HuH-7.5 (cell line): Measurements from ENCODE around the gene MACROD2.
A peak's percentile ranks its signal among the peaks of the same experiment; 100 is the strongest.
"Not testable (repeated sequence)": the region's sequence is repeated elsewhere in the genome, so short reads cannot be mapped to it uniquely, and the experiment has no call there.

Source experiments
- DNase-seq: peaks from one replicate; pipeline ENCODE4 v3.0.0; 2011; ENCODE audit warnings: low spot score

MACROD2 gene

DNA sequence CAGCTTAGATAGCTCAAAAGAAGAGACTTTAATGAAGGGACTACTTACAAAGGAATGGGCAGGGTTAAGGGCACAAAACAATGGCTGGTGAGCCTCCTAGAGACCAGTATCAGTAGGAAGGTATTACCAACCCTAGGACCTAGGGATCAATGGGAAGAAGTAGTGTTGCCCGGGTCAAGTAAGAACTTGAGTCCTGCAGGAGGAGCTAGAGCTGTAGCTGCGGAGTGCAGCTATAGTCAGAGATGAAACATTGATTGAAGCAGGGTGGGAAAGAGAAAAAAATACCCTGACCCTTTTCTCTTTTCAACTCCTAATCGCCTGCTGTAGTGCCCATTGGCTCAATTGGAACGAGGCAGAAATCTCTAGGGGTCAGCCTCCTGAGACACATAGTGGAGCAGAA is 198.1 kb downstream of the MACROD2 start:
- no peak for DNase-seq

DNA sequence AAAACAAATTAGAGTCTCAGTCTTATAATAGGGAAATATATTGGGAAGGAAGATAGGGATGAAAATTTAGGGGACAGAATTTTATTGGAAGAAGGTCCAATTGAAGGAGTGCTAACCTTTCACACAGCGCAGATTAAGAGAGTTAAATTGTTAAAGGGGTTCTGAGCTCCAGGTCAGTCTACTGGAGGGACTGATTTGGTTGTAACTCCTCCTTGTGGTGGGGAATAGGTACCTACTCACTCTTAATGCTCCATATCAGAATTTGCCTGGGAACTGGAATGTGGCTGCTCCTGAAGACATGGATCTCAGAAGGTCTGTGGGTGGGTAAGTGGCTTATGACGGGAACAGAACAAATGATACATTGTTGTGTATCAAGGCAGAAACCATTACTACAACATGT is 198.6 kb downstream of the MACROD2 start:
- no peak for DNase-seq

DNA sequence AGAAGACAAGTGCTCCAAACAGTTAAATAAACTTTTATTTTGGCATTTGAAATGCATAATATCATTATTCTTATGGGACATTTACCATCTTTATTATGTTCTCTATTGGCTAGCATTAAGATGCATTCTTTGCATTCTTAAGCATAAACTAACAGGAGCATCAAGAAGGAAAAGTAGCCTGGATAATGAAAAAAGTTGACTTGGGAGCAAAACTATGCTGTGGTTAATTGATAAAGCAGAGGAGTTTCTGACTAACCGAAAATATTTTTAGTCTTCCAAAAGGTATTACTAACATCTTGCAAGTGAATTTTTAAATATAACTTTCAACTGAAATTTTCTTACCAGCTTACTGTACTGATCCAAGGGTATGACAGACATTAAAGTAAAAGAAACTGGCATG is 201.8 kb downstream of the MACROD2 start:
- no peak for DNase-seq

DNA sequence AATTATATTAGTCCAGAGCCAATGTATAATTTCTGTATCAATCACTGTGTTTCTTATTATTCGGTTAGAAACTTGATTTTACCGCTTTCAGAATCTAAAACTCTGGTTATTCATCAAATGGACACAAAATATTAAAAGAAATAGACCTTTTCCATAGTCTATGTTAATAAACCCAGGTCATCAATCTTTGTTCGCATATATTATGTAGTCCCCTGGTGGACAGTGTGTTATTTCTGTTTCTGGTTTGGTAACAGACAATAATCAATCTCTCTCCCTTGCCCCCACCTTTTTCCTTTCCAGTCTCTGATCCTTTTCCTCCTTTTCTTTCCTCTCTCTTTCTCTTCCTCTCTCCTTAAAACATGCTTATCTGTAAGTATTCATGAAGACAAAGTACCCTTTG is 203.1 kb downstream of the MACROD2 start:
- DNase-seq: no peak

DNA sequence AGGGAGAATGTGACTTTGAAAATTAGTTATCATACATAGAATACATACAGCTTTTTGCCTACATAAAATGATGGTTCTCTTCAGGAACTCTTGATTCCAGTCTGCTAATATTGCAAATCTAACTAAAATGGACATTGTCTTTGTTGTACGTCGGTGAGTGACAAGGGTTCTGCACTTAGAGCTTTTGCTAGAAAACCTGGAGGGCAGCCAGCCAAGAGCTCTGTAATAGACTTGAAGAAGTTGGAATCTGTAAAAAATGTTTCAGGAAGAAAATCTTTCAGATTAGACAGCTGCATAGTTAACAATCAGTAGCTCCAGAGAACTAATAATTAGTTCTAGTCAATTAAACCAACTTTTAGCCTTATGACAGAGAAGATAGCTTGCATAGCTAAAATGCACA is 203.8 kb downstream of the MACROD2 start:
- DNase-seq: no peak

DNA sequence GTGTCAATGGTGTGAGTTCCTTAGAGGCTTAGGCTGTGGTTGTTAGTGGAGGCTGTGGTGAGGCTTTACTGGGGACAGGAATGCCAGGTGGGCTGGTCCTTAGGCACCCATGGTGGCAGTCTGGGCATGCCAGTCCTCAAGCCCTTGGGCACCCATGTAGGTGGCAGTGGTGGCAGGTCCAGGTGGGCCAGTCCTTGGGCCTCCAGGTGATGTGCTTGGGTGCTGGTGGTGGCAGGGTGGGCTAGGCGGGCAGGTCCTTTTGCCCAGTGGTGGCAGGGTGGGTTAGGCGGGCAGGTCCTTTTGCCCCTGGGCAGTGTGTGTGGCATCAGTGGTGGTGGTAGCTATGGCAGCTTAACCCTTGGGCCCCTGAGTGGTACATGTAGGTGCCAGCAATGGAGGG is 208.3 kb downstream of the MACROD2 start:
- no peak for DNase-seq

DNA sequence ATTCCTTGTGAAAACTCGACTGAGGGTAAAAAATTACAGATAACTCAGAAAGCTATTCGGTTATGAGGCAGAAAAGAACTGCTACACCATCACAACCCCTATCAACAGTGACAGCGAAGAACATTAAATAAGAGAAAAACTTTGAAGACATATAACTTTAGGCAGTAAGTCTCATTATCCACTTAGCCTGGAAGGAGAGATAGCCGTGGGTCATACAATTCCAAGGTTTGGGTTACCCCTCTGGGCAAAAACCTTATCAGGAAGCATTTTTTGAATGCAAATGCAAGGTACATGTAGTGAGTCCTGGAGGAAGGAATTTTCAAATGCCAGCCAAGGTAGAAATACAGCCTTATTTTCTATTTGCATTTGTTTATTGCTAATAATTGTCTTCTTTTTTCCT is 212.3 kb downstream of the MACROD2 start:
- DNase-seq: no peak

DNA sequence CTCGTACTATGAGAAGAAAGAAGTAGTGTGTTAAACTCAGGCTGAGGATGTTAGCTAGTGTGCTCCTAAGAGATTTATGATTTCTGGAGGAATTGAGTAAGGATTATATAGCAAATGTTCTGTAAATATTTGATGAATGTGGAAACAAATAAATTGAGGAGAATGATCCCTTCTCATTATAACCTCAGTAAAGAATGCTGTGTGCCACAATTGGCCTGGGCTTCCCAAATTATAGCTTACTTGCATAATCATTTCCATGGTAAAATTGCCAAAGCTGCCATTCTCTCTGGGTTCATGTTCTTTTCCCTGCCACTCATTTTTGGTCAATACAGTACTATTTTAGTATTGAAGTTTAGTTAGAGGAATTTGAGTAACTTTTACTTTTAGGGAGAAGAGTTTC is 213.6 kb downstream of the MACROD2 start:
- DNase-seq: no peak

DNA sequence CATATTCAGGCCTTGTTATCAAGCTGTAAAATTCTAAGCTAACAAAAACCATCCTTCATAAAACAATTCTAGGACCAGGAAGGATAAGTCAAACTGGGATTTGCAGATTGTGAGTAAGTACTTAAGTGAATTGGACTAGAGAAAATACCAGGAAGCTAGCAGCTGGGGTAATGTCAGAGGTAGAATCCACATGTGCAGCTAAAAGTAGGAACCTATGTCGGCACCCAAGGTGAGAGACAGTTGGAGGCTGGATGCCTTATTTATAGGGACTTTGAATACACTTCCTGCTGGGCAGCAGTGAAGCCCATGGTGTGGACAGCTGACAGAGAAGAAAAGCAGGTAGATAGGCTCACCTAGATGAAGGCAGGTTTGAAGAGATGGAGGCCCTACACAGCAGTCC is 214.8 kb downstream of the MACROD2 start:
- no peak for DNase-seq

DNA sequence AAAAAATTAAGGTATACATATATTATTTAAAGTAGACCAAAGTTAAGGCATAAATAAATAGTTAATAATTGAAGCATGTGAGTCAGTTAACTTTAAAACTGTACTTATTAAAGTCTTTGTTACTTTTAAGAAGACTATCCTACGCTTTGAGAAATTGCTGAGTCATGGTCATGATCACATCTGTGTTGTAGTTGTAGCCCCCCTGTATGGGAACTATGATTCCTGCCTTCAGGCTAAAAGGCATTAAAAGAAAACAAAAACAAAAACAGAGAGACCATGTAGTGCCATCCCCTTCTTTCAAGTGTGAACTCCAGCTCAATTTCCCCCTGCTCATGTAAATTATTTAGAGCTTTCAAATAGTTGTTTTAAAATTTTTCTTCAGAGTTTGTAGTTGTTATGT is 218.7 kb downstream of the MACROD2 start:
- DNase-seq: no peak

DNA sequence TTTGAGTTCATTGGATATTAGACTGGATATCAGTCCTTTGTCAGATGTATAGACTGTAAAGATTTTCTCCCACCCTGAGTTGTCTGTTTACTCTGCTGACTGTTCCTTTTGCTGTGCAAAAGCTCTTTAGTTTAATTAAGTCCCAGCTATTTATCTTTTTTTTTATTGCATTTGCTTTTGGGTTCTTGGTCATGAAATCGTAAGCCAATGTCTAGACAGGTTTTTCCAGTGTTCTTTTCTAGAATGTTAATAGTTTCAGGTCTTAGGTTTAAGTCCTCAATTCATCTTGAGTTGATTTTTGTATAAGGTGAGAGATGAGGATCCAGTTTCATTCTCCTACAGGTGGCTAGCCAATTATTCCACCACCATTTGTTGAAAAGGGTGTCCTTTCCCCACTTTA is 220.6 kb downstream of the MACROD2 start:
- not testable (repeated sequence) for DNase-seq

DNA sequence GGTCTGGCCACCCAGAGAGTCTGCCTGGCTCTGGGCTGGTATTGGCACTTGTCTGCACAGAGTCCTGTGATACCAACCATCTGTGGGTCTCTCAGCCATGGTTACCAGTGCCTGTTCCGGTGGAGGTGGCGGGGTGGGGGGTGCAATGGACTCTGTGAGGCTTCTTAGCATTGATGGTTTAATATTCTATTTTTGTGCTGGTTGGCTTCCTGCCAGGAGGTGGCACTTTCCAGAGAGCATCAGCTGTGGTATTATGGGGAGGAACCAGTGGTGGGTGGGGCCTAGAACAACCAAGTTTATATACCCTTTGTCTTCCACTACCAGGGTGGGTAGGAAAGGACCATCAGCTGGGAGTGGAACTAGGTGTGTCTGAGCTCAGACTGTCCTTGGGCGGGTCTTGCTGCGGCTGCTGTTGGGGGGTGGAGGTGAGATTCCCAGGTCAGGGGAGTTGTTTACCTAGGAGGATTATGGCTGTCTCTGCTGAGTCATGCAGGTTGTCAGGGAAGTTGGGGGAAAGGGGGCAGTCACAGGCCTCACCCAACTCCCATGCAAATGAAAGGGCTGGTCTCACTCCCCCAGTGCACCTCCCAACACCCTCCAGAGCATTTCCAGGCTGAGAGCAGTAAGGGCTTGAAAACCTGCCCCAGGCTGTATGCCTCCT is 224.6 kb downstream of the MACROD2 start:
- peak; percentile 35 for DNase-seq

DNA sequence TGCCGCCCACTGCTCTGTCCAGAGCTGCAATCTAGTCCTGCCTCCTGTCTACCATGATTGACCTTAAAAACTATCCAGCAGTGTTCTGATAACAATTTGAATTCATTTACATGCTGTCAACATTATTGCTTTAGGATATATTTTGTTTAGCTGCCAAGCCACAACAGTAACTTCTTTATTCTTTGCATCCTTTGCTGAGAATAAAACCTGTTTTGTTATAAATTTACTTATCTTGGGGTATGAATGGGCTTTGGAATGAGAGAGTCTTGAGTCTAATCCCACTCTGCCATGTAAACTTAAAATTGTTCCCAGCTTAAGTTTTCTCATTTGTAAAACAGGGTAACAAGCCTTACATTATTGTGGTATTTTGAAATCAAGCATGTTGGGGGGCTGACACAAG is 225.7 kb downstream of the MACROD2 start:
- no peak for DNase-seq

DNA sequence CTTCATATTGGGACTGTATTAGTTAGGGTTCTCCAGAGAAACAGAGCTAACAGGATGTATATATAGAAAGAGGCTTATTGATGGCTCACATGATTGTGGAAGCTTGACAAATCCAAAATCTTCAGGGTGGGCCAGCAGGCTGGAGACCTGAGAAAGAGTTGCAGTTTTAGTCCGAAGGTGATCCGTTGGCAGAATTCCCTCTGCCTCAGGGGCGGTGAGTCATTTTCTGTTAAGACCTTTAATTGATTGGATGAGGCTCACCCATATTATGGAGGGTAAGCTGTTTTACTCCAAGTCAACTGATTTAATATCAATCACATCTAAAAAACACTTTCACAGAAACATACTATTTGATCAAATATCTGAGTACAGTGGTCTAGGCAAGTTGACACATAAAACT is 228.5 kb downstream of the MACROD2 start:
- DNase-seq: no peak

DNA sequence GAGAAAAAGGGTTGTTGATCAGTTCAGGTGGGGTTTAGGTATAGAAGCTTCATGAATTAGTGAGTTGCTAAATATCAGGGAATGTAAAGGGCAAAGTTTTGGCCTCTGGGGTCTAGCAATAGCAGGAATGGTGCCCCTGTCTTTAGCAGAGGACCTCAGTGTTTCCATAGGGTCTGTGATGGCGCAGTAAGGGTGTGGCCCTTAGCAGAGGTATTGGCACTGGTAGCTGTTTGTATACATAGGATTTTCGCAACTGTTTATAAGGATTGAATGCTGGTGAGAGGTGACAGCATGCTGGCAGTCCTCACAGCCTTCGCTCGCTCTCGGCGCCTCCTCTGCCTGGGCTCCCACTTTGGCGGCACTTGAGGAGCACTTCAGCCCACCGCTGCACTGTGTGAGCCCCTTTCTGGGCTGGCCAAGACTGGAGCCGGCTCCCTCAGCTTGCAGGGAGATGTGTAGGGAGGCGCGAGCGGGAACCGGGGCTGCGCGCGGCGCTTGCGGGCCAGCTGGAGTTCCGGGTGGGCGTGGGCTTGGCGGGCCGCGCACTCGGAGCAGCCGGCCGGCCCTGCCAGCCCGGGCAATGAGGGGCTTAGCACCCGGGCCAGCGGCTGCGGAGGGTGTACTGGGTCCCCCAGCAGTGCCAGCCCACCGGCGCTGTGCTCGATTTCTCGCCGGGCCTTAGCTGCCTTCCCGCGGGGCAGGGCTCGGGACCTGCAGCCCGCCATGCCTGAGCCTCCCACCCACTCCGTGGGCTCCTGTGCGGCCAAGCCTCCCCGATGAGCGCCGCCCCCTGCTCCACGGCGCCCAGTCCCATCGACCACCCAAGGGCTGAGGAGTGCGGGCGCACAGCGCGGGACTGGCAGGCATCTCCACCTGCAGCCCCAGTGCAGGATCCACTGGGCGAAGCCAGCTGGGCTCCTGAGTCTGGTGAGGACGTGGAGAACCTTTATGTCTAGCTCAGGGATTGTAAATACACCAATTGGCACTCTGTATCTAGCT is 231.0 kb downstream of the MACROD2 start:
- DNase-seq: not testable (repeated sequence)

DNA sequence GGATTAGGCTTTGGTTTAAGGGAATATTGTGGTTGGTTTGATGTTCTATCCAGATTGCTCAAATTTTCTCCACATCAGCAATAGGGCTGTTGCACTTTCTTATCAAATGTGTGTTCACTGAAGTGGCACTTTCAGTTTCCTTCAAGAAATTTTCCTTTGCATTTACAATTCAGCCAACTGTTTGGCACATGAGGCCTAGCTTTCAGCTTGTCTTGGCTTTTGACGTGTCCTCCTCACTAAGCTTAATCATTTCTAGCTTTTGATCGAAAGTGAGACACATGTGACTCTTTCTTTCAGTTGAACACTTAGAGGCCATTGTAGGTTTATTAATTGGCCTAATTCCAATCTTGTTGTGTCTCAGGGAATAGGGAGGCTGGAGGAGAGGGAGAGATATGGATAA is 237.3 kb downstream of the MACROD2 start:
- DNase-seq: no peak

DNA sequence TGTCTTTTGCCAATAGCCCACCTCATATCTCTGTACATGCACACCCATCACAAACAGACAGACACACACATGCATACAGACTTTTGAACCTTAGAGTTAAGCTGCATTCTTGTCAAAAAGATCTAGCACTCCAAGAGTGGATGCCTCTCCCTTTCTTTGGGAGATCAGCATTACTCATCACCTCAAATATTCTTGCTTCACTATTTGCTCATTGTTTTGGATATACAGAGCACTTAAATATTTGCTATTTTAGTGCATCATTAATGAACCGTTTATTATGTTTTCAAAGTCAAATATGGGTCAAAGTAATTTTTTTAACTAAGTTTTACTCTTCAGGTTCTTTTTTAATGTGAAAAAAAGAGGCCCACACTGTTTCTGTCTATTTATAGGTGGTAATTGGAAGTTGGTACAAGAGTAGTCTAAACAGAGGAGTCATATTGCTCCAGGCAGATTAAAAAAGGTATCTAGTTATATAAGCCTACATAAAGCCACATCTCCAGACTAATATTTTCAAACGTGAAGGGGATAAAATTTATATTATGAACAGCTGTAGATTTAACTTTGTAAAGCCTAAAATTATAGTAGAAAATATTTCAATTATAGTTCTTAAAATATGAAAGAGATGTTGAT is 239.5 kb downstream of the MACROD2 start:
- DNase-seq: no peak

DNA sequence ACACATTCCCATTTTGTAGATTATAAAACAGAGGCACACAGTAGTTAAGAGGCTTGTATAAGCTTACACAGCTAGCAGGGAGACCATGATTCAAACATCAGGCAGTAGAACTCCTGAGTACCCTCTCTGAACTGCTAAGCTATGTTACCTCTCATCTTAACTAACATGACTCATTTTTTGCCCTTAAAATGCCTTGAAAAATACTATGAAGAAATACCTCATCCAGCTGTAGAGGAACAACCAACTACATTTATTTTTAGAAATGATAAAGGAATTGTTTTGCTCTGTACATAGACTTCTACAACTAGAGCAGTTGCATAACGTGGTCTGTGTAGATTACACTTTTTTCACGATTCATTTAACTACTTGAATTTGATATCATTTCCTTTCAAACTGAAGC is 240.0 kb downstream of the MACROD2 start:
- DNase-seq: no peak

DNA sequence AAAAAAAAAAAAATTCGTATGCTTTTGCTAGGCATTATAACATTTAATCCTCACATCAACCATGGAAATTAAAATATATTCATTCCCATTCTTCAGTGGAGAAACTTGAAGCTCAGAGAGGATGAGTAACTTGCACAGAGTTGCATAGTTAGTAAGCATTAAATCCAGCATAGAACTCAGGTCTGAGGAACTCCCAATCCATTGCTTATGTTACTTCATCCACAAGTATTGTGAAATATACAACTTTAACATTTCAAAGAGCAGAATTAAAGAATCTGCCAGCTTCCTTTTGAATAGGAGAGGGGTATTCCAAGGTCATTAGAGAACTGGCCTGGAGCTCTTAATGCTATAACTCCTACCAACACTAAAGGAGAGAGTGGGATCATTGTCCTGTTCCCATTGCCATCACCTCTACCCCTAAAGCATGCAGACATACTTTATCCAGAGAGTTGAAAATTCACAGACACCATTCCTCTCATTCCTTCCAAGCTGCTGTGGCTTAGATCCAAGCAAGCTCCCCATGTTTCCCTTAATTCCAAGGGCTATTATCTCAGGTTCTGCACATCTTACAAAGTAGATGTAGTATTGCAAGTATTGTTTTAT is 250.2 kb downstream of the MACROD2 start:
- DNase-seq: no peak

DNA sequence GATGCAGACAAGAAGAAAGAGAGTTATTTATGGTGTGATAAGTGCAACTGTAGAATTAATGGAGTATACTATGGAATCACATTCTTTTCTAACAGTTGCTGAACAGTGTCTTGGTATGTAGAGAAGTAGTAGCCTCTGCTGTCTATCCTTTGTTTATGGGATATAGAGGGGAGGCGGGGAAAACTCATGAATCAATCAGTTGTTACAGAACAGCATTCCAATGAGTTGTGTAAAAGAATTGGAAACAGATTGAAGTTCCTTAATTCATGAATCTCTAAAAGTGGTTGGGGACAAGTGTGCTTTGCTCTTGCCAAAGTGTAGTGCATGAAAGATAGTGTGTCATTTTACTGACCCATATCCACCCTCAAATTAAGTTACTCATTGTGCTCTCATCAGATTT is 264.4 kb downstream of the MACROD2 start:
- no peak for DNase-seq

DNA sequence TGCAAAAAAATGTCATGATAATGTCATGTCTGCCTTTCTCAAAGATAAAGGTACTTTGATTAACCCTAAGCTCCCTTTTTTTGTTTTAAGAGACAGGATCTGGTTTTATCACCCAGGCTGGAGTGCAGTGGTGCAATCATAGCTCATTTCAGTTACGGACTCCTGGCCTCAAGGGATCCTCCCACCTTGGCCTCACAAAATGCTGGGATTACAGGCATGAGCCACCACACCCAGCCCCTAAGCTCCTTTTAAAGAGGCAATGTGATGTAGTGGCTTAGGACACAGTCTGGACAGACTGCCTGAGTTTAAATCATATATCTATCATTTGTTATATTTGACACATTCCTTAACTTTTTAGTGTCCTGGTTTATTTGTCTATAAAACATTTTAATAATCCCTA is 265.1 kb downstream of the MACROD2 start:
- no peak for DNase-seq

DNA sequence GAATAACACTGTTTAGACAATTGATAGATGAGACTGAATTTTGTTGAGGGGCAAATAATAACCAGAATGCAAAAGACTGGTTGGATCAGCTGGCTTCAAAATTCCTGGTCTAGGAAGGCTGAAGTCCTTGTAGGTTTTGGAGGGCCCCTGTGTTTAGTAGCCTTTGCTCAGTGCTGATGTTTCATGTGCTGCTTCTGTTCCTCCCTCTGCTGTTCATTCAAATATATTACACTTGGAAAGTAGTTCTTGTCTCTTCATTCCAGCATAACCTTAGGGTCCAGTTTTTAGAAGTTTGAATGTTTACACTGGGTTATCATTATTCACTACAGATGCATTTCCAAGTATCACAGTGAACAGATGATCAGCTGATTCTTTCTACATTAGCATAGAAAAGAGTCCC is 269.6 kb downstream of the MACROD2 start:
- DNase-seq: peak; percentile 11

DNA sequence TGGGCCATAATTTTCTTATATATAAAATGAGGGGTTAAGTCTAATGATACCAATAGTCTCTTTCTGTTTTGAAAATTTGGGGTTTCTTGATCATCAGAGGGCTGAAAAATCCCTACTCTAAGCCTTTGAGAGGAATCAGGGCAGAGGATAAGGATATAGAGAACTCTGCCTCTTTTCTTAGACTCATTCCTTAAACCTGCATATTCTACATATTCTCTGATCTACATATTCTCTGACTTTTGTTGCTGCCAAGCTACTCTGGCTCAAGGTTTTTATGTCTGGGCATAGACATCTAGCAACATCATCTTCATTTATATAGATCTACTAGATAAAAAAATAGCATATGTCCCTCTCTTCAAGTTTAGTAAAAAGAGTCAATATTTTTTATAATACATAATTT is 270.9 kb downstream of the MACROD2 start:
- no peak for DNase-seq
